Measurements from ENCODE around the gene OR52W1.

GRCh38 chr11:6196396-6196795 is 2.6 kb upstream of the OR52W1 start:
- TF ChIP-seq, protein P1, sequence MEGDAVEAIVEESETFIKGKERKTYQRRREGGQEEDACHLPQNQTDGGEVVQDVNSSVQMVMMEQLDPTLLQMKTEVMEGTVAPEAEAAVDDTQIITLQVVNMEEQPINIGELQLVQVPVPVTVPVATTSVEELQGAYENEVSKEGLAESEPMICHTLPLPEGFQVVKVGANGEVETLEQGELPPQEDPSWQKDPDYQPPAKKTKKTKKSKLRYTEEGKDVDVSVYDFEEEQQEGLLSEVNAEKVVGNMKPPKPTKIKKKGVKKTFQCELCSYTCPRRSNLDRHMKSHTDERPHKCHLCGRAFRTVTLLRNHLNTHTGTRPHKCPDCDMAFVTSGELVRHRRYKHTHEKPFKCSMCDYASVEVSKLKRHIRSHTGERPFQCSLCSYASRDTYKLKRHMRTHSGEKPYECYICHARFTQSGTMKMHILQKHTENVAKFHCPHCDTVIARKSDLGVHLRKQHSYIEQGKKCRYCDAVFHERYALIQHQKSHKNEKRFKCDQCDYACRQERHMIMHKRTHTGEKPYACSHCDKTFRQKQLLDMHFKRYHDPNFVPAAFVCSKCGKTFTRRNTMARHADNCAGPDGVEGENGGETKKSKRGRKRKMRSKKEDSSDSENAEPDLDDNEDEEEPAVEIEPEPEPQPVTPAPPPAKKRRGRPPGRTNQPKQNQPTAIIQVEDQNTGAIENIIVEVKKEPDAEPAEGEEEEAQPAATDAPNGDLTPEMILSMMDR (IDR thresholded peaks at IDR 0.05): no peak
- TF ChIP-seq POLR2AphosphoS5 (IDR thresholded peaks at IDR 0.05; ENCODE audit: insufficient read depth in 1 of 2, low read depth in 1 of 2) (no peak), POLR2A (IDR thresholded peaks at IDR 0.05) (no peak)

Data from vagina (tissue), 2 donors.